Measurements from ENCODE around the gene SEMA3B. TPM values are rescaled to one million over a fixed set of nuclear protein-coding genes. Genes with fewer than 3 reads are reported as not detected.

SEMA3B gene
- total RNA-seq, 1 experiment from 2014 or later = 0.43 TPM

DNA sequence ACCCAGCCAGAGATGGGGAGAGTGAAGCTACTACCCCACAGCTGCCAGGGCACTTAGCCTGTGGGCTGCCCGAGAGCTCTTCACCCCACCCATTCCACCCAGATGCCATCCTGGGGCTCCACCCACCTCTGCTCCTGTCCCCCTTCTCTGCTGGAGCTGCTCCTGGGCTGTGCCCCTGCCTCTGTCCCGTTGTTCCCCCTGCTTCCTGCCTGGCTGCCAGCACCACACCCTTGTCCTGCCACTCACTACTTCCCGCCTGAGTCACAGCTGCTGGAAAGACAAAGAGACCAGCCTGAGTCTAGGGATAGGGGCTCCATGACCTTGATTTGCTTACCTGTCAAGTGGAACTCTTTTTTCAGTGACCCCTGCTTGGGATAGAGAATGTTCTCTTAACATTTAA is 20.6 kb upstream of the SEMA3B start:
- no peaks in the 10 kb centered on the region for H3K36me3 ChIP-seq (ENCODE audit: insufficient read depth, low read length, poor library complexity, severe bottlenecking)
- H3K27ac ChIP-seq (ENCODE audit: low read depth, low read length, poor library complexity, severe bottlenecking) = no peak overlapping the region
- intact Hi-C loops (cut with micrococcal nuclease; ENCODE audit: unreplicated experiment) = no loop called here
- TF ChIP-seq, protein P1, sequence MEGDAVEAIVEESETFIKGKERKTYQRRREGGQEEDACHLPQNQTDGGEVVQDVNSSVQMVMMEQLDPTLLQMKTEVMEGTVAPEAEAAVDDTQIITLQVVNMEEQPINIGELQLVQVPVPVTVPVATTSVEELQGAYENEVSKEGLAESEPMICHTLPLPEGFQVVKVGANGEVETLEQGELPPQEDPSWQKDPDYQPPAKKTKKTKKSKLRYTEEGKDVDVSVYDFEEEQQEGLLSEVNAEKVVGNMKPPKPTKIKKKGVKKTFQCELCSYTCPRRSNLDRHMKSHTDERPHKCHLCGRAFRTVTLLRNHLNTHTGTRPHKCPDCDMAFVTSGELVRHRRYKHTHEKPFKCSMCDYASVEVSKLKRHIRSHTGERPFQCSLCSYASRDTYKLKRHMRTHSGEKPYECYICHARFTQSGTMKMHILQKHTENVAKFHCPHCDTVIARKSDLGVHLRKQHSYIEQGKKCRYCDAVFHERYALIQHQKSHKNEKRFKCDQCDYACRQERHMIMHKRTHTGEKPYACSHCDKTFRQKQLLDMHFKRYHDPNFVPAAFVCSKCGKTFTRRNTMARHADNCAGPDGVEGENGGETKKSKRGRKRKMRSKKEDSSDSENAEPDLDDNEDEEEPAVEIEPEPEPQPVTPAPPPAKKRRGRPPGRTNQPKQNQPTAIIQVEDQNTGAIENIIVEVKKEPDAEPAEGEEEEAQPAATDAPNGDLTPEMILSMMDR (conservative IDR thresholded peaks at IDR 0.05; ENCODE audit: low read depth, low read length) = no peak
- no peak for TF ChIP-seq EZH2 (IDR thresholded peaks at IDR 0.05; ENCODE audit: borderline replicate concordance, low read depth, low read length, poor library complexity, severe bottlenecking)
- ChIA-PET CTCF (no interaction called here), POLR2A (ENCODE audit: low non-redundant PET) (no interaction called here)
- no peaks in the 10 kb centered on the region for H3K9me3 ChIP-seq (ENCODE audit: low read depth, low read length, poor library complexity, severe bottlenecking)
- no TSS peak for BruUV-seq (replicated peaks)
- no peaks in the 10 kb centered on the region for H3K27me3 ChIP-seq (replicated peaks; ENCODE audit: insufficient read depth, low read depth, low read length, poor library complexity)
- no peak for DNase-seq (ENCODE audit: low spot score)
- no peak overlapping the region for H3K4me3 ChIP-seq (ENCODE audit: low read depth, low read length, poor library complexity, severe bottlenecking)
- peaks cover 9% of the 10 kb centered on the region for H3K4me1 ChIP-seq (ENCODE audit: insufficient read depth, low read length, poor library complexity, severe bottlenecking)

DNA sequence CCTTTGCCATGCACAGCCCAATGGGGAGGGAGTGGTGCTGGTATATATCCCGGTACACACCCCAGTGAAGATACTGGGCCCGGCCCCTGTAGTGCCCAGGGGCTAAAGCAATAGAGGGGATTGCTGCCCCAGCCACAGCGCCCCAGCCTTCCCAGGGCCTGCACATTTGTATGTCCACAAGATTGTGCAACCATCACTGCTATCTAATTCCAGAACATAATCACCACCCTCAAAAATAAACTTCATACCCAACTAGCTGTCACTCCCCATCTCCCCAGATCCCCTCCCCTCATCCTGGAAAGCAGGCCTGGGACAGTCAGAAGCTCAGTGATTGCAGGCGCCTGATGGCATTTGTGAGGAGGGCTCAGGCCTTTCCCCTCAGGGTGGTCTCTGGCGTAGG is 19.5 kb upstream of the SEMA3B start:
- DNase-seq (ENCODE audit: low spot score) = no peak
- no peak overlapping the region for H3K27ac ChIP-seq (ENCODE audit: low read depth, low read length, poor library complexity, severe bottlenecking)
- no peak overlapping the region for H3K4me3 ChIP-seq (ENCODE audit: low read depth, low read length, poor library complexity, severe bottlenecking)
- BruUV-seq (replicated peaks) = no TSS peak
- no peaks in the 10 kb centered on the region for H3K36me3 ChIP-seq (ENCODE audit: insufficient read depth, low read length, poor library complexity, severe bottlenecking)
- no peak for TF ChIP-seq EZH2 (IDR thresholded peaks at IDR 0.05; ENCODE audit: borderline replicate concordance, low read depth, low read length, poor library complexity, severe bottlenecking)
- TF ChIP-seq, protein P1 (conservative IDR thresholded peaks at IDR 0.05; ENCODE audit: low read depth, low read length) = no peak
- ChIA-PET CTCF (no interaction called here), POLR2A (ENCODE audit: low non-redundant PET) (no interaction called here)
- H3K4me1 ChIP-seq (ENCODE audit: insufficient read depth, low read length, poor library complexity, severe bottlenecking) = peaks cover 9% of the 10 kb centered on the region
- H3K9me3 ChIP-seq (ENCODE audit: low read depth, low read length, poor library complexity, severe bottlenecking) = no peaks in the 10 kb centered on the region
- intact Hi-C loops (cut with micrococcal nuclease; ENCODE audit: unreplicated experiment) = no loop called here
- H3K27me3 ChIP-seq (replicated peaks; ENCODE audit: insufficient read depth, low read depth, low read length, poor library complexity) = no peaks in the 10 kb centered on the region

DNA sequence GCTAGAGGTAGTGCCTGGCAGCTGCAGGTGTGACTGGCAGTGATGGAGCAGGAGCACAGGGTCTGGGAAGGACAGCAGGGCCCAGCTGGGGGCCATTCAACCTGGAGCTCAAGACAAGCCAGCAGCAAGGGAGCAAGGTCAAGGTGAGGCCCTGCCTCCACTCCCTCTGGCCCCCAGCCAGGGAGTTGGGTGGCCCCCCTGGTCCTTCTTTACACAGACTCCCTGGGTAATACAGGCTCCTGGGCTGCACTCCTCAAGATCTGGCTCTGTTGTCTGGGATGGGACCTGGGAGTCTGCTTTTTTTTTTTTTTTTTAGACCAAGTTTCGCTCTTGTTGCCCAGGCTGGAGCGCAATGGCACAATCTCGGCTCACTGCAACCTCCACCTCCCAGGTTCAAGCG is 18.4 kb upstream of the SEMA3B start:
- BruUV-seq (replicated peaks) = no TSS peak
- ChIA-PET CTCF (no interaction called here), POLR2A (ENCODE audit: low non-redundant PET) (no interaction called here)
- peaks cover 9% of the 10 kb centered on the region for H3K4me1 ChIP-seq (ENCODE audit: insufficient read depth, low read length, poor library complexity, severe bottlenecking)
- no peak overlapping the region for H3K27ac ChIP-seq (ENCODE audit: low read depth, low read length, poor library complexity, severe bottlenecking)
- TF ChIP-seq, protein P1 (conservative IDR thresholded peaks at IDR 0.05; ENCODE audit: low read depth, low read length) = no peak
- H3K4me3 ChIP-seq (ENCODE audit: low read depth, low read length, poor library complexity, severe bottlenecking) = no peak overlapping the region
- H3K9me3 ChIP-seq (ENCODE audit: low read depth, low read length, poor library complexity, severe bottlenecking) = no peaks in the 10 kb centered on the region
- H3K36me3 ChIP-seq (ENCODE audit: insufficient read depth, low read length, poor library complexity, severe bottlenecking) = no peaks in the 10 kb centered on the region
- no peaks in the 10 kb centered on the region for H3K27me3 ChIP-seq (replicated peaks; ENCODE audit: insufficient read depth, low read depth, low read length, poor library complexity)
- DNase-seq (ENCODE audit: low spot score) = no peak
- intact Hi-C loops (cut with micrococcal nuclease; ENCODE audit: unreplicated experiment) = no loop called here
